K562 (cell line): ENCODE results near the gene TRAPPC2L. TPM values are rescaled to one million over a fixed set of nuclear protein-coding genes. Genes with fewer than 3 reads are reported as not detected.

Experiments
- AFF4 ChIP-seq: sonication (generic); formaldehyde crosslinking; IDR thresholded peaks from 2 replicates; pipeline ENCODE4 v1.8.0; 2023; ENCODE audit warnings: mild to moderate bottlenecking, missing genetic modification reagents
- ASH1L ChIP-seq: fragments of 450-650 bp; IDR thresholded peaks from 2 replicates; pipeline ENCODE4 v1.6.1; 2018; ENCODE audit warnings: borderline replicate concordance, mild to moderate bottlenecking, low read depth; ENCODE audit not compliant: partially characterized antibody
- BMI1 ChIP-seq: fragments of 150-350 bp; IDR thresholded peaks from 2 replicates; pipeline ENCODE4 v1.6.1; 2014; ENCODE audit warnings: low read length
- CBX1 ChIP-seq: sonication (generic); IDR thresholded peaks from 2 replicates; pipeline ENCODE4 v1.6.1; 2016; ENCODE audit warnings: antibody characterized with exemption, low read depth, mild to moderate bottlenecking
- CTCFL ChIP-seq: IDR thresholded peaks from 2 replicates; pipeline ENCODE4 v1.6.1; 2011; ENCODE audit warnings: borderline replicate concordance, low read depth, mild to moderate bottlenecking, moderate library complexity, low read length; ENCODE audit not compliant: insufficient read depth, poor library complexity, severe bottlenecking
- GTF2E2 ChIP-seq: fragments of 200-800 bp; sonication (Bioruptor generic); IDR thresholded peaks from 2 replicates; pipeline ENCODE4 v1.6.1; 2016; ENCODE audit warnings: missing genetic modification characterization, missing compliant biosample characterization
- HDAC3 ChIP-seq: fragments of 450-650 bp; IDR thresholded peaks from 2 replicates; pipeline ENCODE4 v1.6.1; 2018; ENCODE audit warnings: borderline replicate concordance, mild to moderate bottlenecking, moderate library complexity; ENCODE audit not compliant: partially characterized antibody
- HNRNPK ChIP-seq: fragments of 200-400 bp; formaldehyde crosslinking; IDR thresholded peaks from one replicate; pipeline ENCODE4 v1.6.1; 2018; ENCODE audit warnings: mild to moderate bottlenecking, low read depth, low read length; ENCODE audit not compliant: poor library complexity, severe bottlenecking
- KAT7 ChIP-seq: sonication (generic); formaldehyde crosslinking; IDR thresholded peaks from 2 replicates; pipeline ENCODE4 v1.8.0; 2022; ENCODE audit warnings: missing genetic modification reagents, mild to moderate bottlenecking, borderline replicate concordance
- KDM5B ChIP-seq: fragments of 200-600 bp; sonication (generic); IDR thresholded peaks from 2 replicates; pipeline ENCODE4 v1.6.1; 2012; ENCODE audit warnings: low read depth, mild to moderate bottlenecking, moderate library complexity, low read length, control low read depth, inconsistent platforms; ENCODE audit not compliant: insufficient replicate concordance
- LARP7 ChIP-seq: fragments of 450-650 bp; IDR thresholded peaks from 2 replicates; pipeline ENCODE4 v1.6.1; 2016
- TFE3 ChIP-seq: fragments of 450-650 bp; formaldehyde crosslinking; IDR thresholded peaks from 2 replicates; pipeline ENCODE4 v1.4.0; 2020; ENCODE audit warnings: mild to moderate bottlenecking, mixed read lengths
- ZNF280B ChIP-seq: fragments of 250-450 bp; sonication (Bioruptor Pico); IDR thresholded peaks from 2 replicates; pipeline ENCODE4 v1.5.1; 2021; ENCODE audit warnings: mild to moderate bottlenecking
- ZNF324 ChIP-seq: fragments of 250-450 bp; sonication (Bioruptor Pico); IDR thresholded peaks from 2 replicates; pipeline ENCODE4 v1.4.0; 2020; ENCODE audit warnings: mild to moderate bottlenecking
- ZNF408 ChIP-seq: fragments of 250-450 bp; sonication (Bioruptor Pico); IDR thresholded peaks from 2 replicates; pipeline ENCODE4 v1.4.0; 2020; ENCODE audit warnings: low read depth, mild to moderate bottlenecking, moderate library complexity
- ZNF444 ChIP-seq: fragments of 250-450 bp; sonication (Bioruptor Pico); IDR thresholded peaks from 2 replicates; pipeline ENCODE4 v1.4.0; 2020; ENCODE audit warnings: mild to moderate bottlenecking, moderate library complexity
- polyA plus RNA-seq, 8 experiments: library from polyadenylated mRNA; depleted of rRNA in 4 of 8; stranded (reverse) in 5 of 8; unstranded in 3 of 8; fragments of >200 nt; fragmentation: Nextera tagmentation in 2 of 8; fragmentation: Illumina TruSeq in 1 of 8; extraction: Ambion mirVana in 2 of 8; extraction: Trizol in 1 of 8; gene quantifications; 2 replicates each; pipeline versions ENCODE4 v1.2.1 to v1.2.3, GENCODE V29; 2011 to 2014; ENCODE audit warnings: inconsistent platforms in 1 of 8, missing spikeins in 1 of 8
- total RNA-seq, 7 experiments: library from RNA; depleted of rRNA in 6 of 7; stranded (reverse); fragments of >200 nt in 6 of 7; fragmentation: Illumina TruSeq in 2 of 7; extraction: Trizol in 2 of 7; gene quantifications; 2 replicates each; pipeline versions ENCODE4 v1.2.1 to v1.2.3, GENCODE V29; 2011 to 2021; ENCODE audit warnings: low replicate concordance in 1 of 7

TRAPPC2L gene
- total and polyA plus RNA-seq, 9 of the 15 experiments (the other 6 are each of a cell fraction or from before 2014, with no cell fraction given): 60.4 to 398 (median 97.5) TPM

- no peak for TF ChIP-seq ZNF280B (CRISPR knock-in tag)
- no peak for TF ChIP-seq ZNF444
- TF ChIP-seq CTCFL: peak; percentile 59
- no peak for TF ChIP-seq LARP7
- TF ChIP-seq CBX1: peak; percentile 85; the same call in 1 of the 2 replicates
- no peak for TF ChIP-seq TFE3 (CRISPR knock-in tag)
- no peak; the same call in none of the 2 replicates for TF ChIP-seq AFF4 (CRISPR knock-in tag)
- TF ChIP-seq KDM5B: peak; percentile 74
- TF ChIP-seq BMI1: no peak
- TF ChIP-seq ZNF408 (CRISPR knock-in tag): no peak
- no peak for TF ChIP-seq HDAC3
- TF ChIP-seq KAT7 (CRISPR knock-in tag): peak; percentile 16; the same call in 1 of the 2 replicates
- TF ChIP-seq ASH1L: no peak
- TF ChIP-seq GTF2E2 (tag): no peak
- TF ChIP-seq HNRNPK: peak; percentile 45
- no peak for TF ChIP-seq ZNF324 (CRISPR knock-in tag)
These were observed 45.0 kb upstream of the TRAPPC2L start, which contains the start of gene APRT (continued) for GRCh38 chr16:88811769-88812512.
